Bronchial epithelial cell (primary cell): ENCODE measurements around the gene CXCL9. TPM values are rescaled to one million over a fixed set of nuclear protein-coding genes. Genes with fewer than 3 reads are reported as not detected.
A peak's percentile ranks its signal among the peaks of the same experiment; 100 is the strongest.
"Not testable (repeated sequence)": the region's sequence is repeated elsewhere in the genome, so short reads cannot be mapped to it uniquely, and the experiment has no call there.

Source experiments
- DNase-seq: peaks from one replicate; pipeline ENCODE4 v3.0.0-alpha.2; 2010; ENCODE audit warnings: low read depth
- FAIRE-seq: peaks from 2 replicates; lab custom pipeline; 2011; peaks lifted over from hg19 to GRCh38; lab: Jason Lieb, UNC
- H3K27me3 ChIP-seq: 2 replicates; pipeline ENCODE4 v1.5.1; 2011; ENCODE audit warnings: low read length; ENCODE audit not compliant: control insufficient read depth, insufficient read depth
- H3K36me3 ChIP-seq: 2 replicates; pipeline ENCODE4 v1.5.1; 2011; ENCODE audit warnings: low read length; ENCODE audit not compliant: control insufficient read depth, insufficient read depth
- H3K4me3 ChIP-seq: 2 replicates; pipeline ENCODE4 v1.5.1; 2011; ENCODE audit warnings: mild to moderate bottlenecking, low read depth, low read length, control low read depth
- CTCF ChIP-seq: IDR thresholded peaks from 2 replicates; pipeline ENCODE4 v1.5.1; 2011; ENCODE audit warnings: mild to moderate bottlenecking, moderate library complexity, low read length, control low read depth, inconsistent platforms; ENCODE audit not compliant: insufficient read depth, severe bottlenecking
- total RNA-seq: library from RNA; depleted of rRNA; stranded (reverse); fragments of >200 nt; gene quantifications from 2 replicates; pipeline ENCODE4 v1.2.1, GENCODE V29; 2014

CXCL9 gene
- total RNA-seq, 1 donor from 2014 or later, result not detected

DNA sequence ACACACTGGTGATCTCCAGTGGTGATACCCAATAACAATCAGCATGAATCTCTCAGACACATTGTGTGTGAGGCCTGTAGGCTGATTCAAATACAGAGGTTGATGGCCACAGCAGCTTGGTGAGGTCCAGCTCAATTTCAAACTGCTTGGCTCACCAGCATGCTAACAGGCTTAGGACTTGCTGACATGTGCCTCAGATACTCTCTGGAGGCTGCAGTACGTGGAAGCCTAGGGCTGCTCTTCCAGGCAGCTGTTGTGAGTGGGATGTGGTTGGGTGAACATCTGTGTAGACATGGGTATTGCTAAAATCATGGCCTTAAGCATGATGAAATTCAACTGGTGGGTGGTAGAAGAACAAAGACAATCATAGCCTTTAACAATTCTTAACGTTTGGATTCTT lies 4.3 kb downstream of the CXCL9 start:
- Histone ChIP-seq H3K27me3 (no peaks in the 10 kb centered on the region), H3K4me3 (no peak overlapping the region), H3K36me3 (no peaks in the 10 kb centered on the region)
- TF ChIP-seq CTCF, result no peak
- no peak for FAIRE-seq
- no peak for DNase-seq

DNA sequence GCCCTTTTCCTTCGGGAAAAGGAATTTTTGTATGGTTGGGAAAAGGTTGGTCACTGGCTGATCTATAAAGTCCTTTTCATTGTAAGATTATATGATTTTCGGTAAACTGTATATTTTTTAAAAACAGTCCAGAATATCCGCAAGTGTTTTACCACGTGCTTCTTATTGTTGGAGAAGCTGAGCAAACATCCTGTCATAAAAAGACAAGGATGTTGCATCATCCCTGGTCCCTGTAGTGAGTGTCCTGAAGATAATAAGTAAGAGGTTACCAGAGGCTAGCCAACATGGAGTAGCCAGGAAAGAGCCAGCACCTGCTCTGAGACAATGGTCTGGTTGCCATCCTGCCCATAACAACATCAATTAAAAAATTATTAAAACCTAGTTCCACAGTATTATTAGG lies 5.1 kb downstream of the CXCL9 start:
- no peak for FAIRE-seq
- no peaks in the 10 kb centered on the region for H3K36me3 ChIP-seq
- no peak for TF ChIP-seq CTCF

GRCh38 chr4:76001700-76002099 lies 5.6 kb downstream of the CXCL9 start:
- no peaks in the 10 kb centered on the region for H3K36me3 ChIP-seq
- FAIRE-seq, result no peak
- H3K27me3 ChIP-seq, result no peaks in the 10 kb centered on the region
- DNase-seq, result no peak
- TF ChIP-seq CTCF, result no peak
- H3K4me3 ChIP-seq, result no peak overlapping the region

More for the DNA sequence above, 5.1 kb downstream of the CXCL9 start:
- no peaks in the 10 kb centered on the region for H3K27me3 ChIP-seq
- DNase-seq, result peak; percentile 54
- H3K4me3 ChIP-seq, result no peak overlapping the region

- no peak for FAIRE-seq
- no peak for DNase-seq
- H3K36me3 ChIP-seq, result no peaks in the 10 kb centered on the region
- no peak for TF ChIP-seq CTCF
- no peak overlapping the region for H3K4me3 ChIP-seq
- H3K27me3 ChIP-seq, result no peaks in the 10 kb centered on the region
Measured at GRCh38 chr4:76000279-76000678, 7.0 kb downstream of the CXCL9 start.

GRCh38 chr4:75998525-75999147 lies 8.7 kb downstream of the CXCL9 start:
- DNase-seq, H3K36me3 ChIP-seq, H3K4me3 ChIP-seq, H3K27me3 ChIP-seq: not testable (repeated sequence)
- peak; percentile 91 for FAIRE-seq

- TF ChIP-seq CTCF, result no peak
- H3K27me3 ChIP-seq, result no peaks in the 10 kb centered on the region
- no peaks in the 10 kb centered on the region for H3K36me3 ChIP-seq
- no peak overlapping the region for H3K4me3 ChIP-seq
- DNase-seq (no peak), FAIRE-seq (no peak)
Measured at GRCh38 chr4:75997946-75998345, 9.4 kb downstream of the CXCL9 start.
